BE2C (cell line): ENCODE data around the gene PFKL.

ENCODE experiments used
- DNase-seq: peaks from one replicate; pipeline ENCODE4 v3.0.0-alpha.2; 2020
- H3K27me3 ChIP-seq: fragments of 250-450 bp; sonication (Bioruptor Pico); 2 replicates; pipeline ENCODE4 v1.5.1; 2020; ENCODE audit warnings: mild to moderate bottlenecking
- H3K36me3 ChIP-seq: fragments of 250-450 bp; sonication (Bioruptor Pico); 2 replicates; pipeline ENCODE4 v1.5.1; 2020; ENCODE audit warnings: mild to moderate bottlenecking
- H3K4me1 ChIP-seq: fragments of 250-450 bp; sonication (Bioruptor Pico); 2 replicates; pipeline ENCODE4 v1.5.1; 2020
- H3K4me3 ChIP-seq: 2 replicates; pipeline ENCODE4 v1.5.1; 2011; ENCODE audit warnings: low read depth, low read length
- H3K9me3 ChIP-seq: fragments of 250-450 bp; sonication (Bioruptor Pico); 2 replicates; pipeline ENCODE4 v1.5.1; 2020
- CTCF ChIP-seq: IDR thresholded peaks from 2 replicates; pipeline ENCODE4 v1.5.1; 2012; ENCODE audit warnings: mild to moderate bottlenecking, low read depth, low read length

PFKL gene

GRCh38 chr21:44344541-44345183 is 44.8 kb downstream of the PFKL start:
- TF ChIP-seq CTCF: no peak
- Histone ChIP-seq H3K4me1 (no peaks in the 10 kb centered on the region), H3K27me3 (no peaks in the 10 kb centered on the region)

GRCh38 chr21:44345495-44345894 is 45.6 kb downstream of the PFKL start:
- DNase-seq: no peak
- no peaks in the 10 kb centered on the region for H3K4me1 ChIP-seq
- H3K36me3 ChIP-seq: no peaks in the 10 kb centered on the region
- no peak overlapping the region for H3K4me3 ChIP-seq
- TF ChIP-seq CTCF: no peak
- H3K9me3 ChIP-seq: no peaks in the 10 kb centered on the region; the same call in 1 of the 2 replicates
- H3K27me3 ChIP-seq: no peaks in the 10 kb centered on the region

More at GRCh38 chr21:44344541-44345183, 44.8 kb downstream of the PFKL start:
- DNase-seq: no peak
- H3K4me3 ChIP-seq: no peak overlapping the region
- H3K9me3 ChIP-seq: no peaks in the 10 kb centered on the region; the same call in 1 of the 2 replicates
- no peaks in the 10 kb centered on the region for H3K36me3 ChIP-seq

GRCh38 chr21:44347911-44348451 is 48.1 kb downstream of the PFKL start:
- Histone ChIP-seq H3K36me3 (no peaks in the 10 kb centered on the region), H3K4me1 (no peaks in the 10 kb centered on the region), H3K4me3 (no peak overlapping the region), H3K9me3 (no peaks in the 10 kb centered on the region; the same call in 1 of the 2 replicates), H3K27me3 (peaks cover 16% of the 10 kb centered on the region; the same call in 1 of the 2 replicates)
- no peak for TF ChIP-seq CTCF
- DNase-seq: no peak

GRCh38 chr21:44348861-44349260 is 49.0 kb downstream of the PFKL start:
- H3K4me3 ChIP-seq: no peak overlapping the region
- no peaks in the 10 kb centered on the region for H3K4me1 ChIP-seq
- H3K27me3 ChIP-seq: peaks cover 25% of the 10 kb centered on the region
- no peak for TF ChIP-seq CTCF
- no peaks in the 10 kb centered on the region for H3K36me3 ChIP-seq
- DNase-seq: no peak
- H3K9me3 ChIP-seq: no peaks in the 10 kb centered on the region; the same call in 1 of the 2 replicates

GRCh38 chr21:44349416-44349846 is 49.6 kb downstream of the PFKL start:
- H3K27me3 ChIP-seq: peaks cover 28% of the 10 kb centered on the region

More at GRCh38 chr21:44349416-44349846, 49.6 kb downstream of the PFKL start:
- no peak overlapping the region for H3K4me3 ChIP-seq
- no peak for DNase-seq
- H3K4me1 ChIP-seq: no peaks in the 10 kb centered on the region
- no peak for TF ChIP-seq CTCF
- no peaks in the 10 kb centered on the region for H3K36me3 ChIP-seq
- no peaks in the 10 kb centered on the region; the same call in 1 of the 2 replicates for H3K9me3 ChIP-seq
